HG03108 (cell line): ENCODE measurements around the gene PRRG1.
"Not testable (repeated sequence)": the region's sequence is repeated elsewhere in the genome, so short reads cannot be mapped to it uniquely, and the experiment has no call there.

Experiments used
- ATAC-seq: cut with Tn5 transposase; IDR thresholded peaks from one replicate; pipeline ENCODE4 v1.9.1; 2021; ENCODE audit warnings: moderate library complexity; ENCODE audit not compliant: unreplicated experiment

PRRG1 gene

GRCh38 chrX:37378404-37378803 lies 29.2 kb downstream of the PRRG1 start:
- no peak for ATAC-seq

DNA sequence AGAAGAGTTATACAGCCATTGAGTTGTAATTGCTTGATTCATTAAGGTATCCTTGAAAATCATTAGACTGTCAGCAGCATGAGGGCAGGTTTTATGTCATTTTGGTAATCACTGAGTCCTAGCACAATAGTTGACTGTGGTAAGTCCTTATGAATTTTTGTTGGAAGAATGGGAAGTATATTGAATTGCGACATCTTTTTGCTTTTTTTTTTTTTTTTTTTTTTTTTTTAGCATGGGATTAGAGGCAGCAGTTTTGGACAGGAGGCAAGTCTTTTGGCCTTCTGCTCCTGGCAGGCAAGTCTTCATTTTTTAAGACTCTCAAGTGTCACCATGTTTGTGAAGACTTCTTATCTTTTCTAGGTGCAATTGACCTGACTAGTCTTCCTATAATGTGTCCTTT lies 29.7 kb downstream of the PRRG1 start:
- ATAC-seq: no peak

GRCh38 chrX:37380256-37380655 lies 31.1 kb downstream of the PRRG1 start:
- ATAC-seq: no peak

- no peak for ATAC-seq
These were observed 31.8 kb downstream of the PRRG1 start for GRCh38 chrX:37380924-37381323.

DNA sequence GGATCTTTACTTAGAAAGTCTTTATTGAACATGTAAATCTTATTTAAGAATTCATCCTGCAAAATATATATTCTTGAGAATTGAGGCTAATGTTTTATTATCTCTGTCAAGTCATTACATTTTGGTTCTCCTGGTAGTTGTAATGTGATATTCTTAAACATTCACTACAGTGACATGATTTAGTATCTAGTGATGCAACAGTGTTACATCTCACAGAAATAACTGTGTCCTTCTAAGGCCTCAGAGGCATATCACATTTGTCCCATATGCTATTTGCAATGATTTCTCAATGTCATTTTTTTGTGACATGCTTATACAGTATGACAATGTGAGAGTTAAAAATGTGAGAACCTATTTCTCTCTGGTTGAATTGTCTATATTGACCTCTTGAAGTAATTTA lies 34.1 kb downstream of the PRRG1 start:
- no peak for ATAC-seq

- ATAC-seq: no peak
These were observed 39.2 kb downstream of the PRRG1 start for GRCh38 chrX:37388413-37388812.

DNA sequence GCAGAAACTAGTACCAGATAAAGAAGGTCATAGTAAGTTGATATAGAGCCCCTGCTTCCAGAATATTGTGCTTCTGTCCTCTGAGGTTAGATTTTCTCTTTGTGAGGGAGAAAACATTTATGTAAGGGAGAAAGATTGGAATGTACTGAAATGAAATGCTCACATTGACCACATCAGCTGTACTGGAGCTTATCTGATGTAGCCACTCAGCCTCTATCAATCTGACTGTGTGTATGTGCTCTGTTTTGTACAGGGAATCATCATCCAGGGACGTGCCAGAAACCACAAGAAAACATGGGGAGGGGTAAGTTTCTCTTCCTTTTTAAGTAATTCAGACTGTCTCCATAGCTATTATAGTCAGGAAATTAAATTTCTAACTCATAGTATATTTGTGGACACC lies 56.8 kb downstream of the PRRG1 start:
- ATAC-seq: no peak

GRCh38 chrX:37407736-37408135 lies 58.6 kb downstream of the PRRG1 start:
- no peak for ATAC-seq

DNA sequence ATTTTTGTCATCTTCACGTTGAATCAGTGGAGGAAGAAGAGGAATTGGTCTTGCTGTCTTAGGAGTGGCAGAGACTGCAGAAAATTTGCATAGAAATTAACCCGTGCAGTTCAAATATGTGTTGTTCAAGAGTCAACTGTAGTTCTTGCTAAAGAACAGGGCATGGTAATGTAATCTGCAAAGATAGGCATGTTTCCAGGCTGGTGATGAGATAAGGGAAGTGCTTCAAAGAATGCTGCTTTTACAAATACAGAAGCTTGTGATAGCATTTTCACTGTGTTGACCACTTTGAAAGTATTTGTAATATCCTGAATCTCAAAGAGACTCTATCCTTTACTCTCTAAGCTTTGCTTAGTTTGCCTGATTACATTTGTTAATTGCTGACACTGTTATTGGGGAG lies 60.1 kb downstream of the PRRG1 start:
- ATAC-seq: no peak

- no peak for ATAC-seq
These were observed 71.0 kb downstream of the PRRG1 start for GRCh38 chrX:37420185-37420584.

DNA sequence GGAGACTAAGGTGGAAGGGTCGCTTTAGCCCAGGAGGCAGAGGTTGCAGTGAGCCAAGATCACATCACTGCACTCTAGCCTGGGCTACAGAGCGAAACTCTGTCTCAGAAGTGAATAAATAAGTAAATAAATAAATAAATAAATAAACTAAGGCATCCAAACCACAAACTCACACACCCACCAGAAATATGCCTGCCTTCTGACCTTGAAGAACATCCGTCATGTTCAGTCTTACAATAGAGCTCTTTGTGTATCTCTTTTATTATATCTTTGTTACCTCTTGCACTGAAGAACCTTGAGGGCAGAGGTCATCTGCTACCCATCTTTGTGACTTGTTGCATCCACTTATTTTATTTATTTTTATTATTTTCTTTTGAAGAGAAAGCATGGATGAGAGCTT lies 71.6 kb downstream of the PRRG1 start:
- ATAC-seq: no peak

GRCh38 chrX:37424000-37424429 lies 74.9 kb downstream of the PRRG1 start:
- ATAC-seq: no peak

- ATAC-seq: no peak
These were observed 76.2 kb downstream of the PRRG1 start for GRCh38 chrX:37425370-37425769.

- ATAC-seq: not testable (repeated sequence)
These were observed 79.8 kb downstream of the PRRG1 start for GRCh38 chrX:37428962-37429361.

DNA sequence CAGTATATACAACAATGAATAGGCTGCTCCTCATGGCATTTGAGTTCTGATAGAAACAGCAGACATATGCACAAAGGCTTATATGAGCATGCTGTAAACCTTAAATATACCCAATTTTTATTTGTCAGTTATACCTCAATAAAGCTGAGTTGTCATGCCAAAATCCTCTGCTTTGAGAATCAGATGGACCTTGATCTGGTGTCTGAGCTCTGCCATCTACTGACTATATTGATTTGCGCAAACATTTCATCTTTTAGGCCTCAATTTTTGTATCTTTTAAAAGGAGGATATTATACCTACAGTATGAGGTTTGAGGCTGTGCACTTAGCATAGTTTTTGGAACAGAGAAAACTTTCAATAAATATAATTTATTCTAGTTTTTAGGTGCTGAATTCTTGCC lies 85.2 kb downstream of the PRRG1 start:
- no peak for ATAC-seq

DNA sequence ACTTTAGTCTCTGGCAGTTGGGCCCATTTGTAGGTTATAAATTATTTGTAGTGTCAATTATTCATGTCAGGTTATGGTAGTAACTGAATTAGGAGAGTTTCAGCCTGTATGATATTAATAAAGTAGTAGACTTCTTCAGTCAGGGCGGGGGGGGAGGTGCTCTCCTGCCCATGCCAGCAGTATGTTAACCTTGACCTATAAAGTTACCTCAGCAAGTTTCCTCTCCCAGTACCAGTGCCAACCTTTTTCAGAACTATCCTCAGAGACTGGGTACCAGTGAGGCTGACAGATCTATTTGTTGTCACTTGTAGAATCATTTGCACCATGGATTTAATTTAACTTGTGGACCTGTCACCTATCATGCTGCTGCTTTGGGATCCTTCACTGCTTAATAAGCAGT lies 88.0 kb downstream of the PRRG1 start:
- ATAC-seq: no peak

- no peak for ATAC-seq
These were observed 92.2 kb downstream of the PRRG1 start for GRCh38 chrX:37441377-37441776.

- no peak for ATAC-seq
These were observed 96.0 kb downstream of the PRRG1 start for GRCh38 chrX:37445182-37445581.

DNA sequence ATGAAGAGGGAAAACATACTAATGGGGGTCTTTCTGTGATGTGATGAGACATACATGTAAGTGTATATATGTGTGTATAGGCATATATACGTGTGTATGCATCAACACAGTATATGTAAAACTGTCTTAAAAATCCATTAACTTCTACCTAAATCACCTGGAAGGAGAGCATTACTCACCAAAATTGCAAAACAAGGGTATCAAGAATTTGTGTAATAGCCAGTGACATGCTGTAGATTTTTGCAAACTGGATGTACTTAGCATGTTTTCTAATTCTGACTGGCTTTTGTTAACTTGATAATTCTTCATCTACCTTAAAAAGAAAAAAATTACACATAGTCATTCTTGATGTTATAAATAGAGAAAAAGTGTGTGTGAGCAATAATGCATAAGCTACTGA lies 104.7 kb downstream of the PRRG1 start:
- ATAC-seq: no peak

- ATAC-seq: no peak
These were observed 105.5 kb downstream of the PRRG1 start for GRCh38 chrX:37454537-37455285.

- ATAC-seq: no peak
These were observed 106.2 kb downstream of the PRRG1 start for GRCh38 chrX:37455381-37455780.

GRCh38 chrX:37460285-37460684 lies 111.1 kb downstream of the PRRG1 start:
- not testable (repeated sequence) for ATAC-seq

DNA sequence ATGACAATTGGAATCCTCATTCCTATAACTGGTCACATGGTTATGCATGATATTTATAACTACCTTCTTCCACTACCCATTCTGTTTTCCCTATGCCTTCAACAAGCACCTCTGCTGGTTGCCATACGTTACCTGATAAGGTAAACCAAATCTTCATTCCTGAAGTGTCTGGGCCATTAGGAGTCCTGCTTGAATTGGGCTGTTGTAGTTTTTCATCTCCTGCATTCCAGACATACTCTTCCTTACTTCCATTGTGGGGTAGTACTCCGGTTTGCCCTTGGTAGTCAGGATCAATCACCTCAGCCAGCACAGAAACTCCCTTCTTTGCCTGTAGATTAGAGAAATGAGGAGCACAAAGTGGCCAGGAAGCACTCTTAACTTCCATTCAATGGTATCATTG lies 113.2 kb downstream of the PRRG1 start:
- ATAC-seq: no peak
